HL-60/S4 treated with phorbol 12-myristate 13-acetate at 8.2 ng/mL for 4 days and 3 days (cell line): Measurements from ENCODE around the gene ZNF385B.
"Not testable (repeated sequence)": the region's sequence is repeated elsewhere in the genome, so short reads cannot be mapped to it uniquely, and the experiment has no call there.

Experiments used
- in situ Hi-C: fragments of 300-500 bp; cut with MboI; formaldehyde crosslinking; loops from 2 replicates; pipeline ENCODE4 v1.15.0; 2022; ENCODE audit warnings: low sequenced_read_pairs

ZNF385B gene

GRCh38 chr2:179524809-179525339 is 336.5 kb downstream of the ZNF385B start:
- in situ Hi-C loops, result no loop called here

- in situ Hi-C loops, result no loop called here
These were observed 339.5 kb downstream of the ZNF385B start for GRCh38 chr2:179521944-179522343.

- in situ Hi-C loops, result no loop called here
These were observed 342.6 kb downstream of the ZNF385B start for GRCh38 chr2:179518830-179519229.

- in situ Hi-C loops, result no loop called here
These were observed 348.2 kb downstream of the ZNF385B start for GRCh38 chr2:179513181-179513580.

GRCh38 chr2:179512281-179513035 is 349.0 kb downstream of the ZNF385B start:
- in situ Hi-C loops, result no loop called here

- in situ Hi-C loops, result no loop called here
These were observed 350.2 kb downstream of the ZNF385B start for GRCh38 chr2:179511105-179511789.

- in situ Hi-C loops, result no loop called here
These were observed 366.1 kb downstream of the ZNF385B start for GRCh38 chr2:179495315-179495714.

- in situ Hi-C loops, result no loop called here
These were observed 372.8 kb downstream of the ZNF385B start for GRCh38 chr2:179488563-179488962.

- in situ Hi-C loops, result no loop called here
These were observed 374.2 kb downstream of the ZNF385B start for GRCh38 chr2:179487010-179487731.

- in situ Hi-C loops, result no loop called here
These were observed 378.3 kb downstream of the ZNF385B start for GRCh38 chr2:179483131-179483530.

GRCh38 chr2:179479947-179480346 is 381.5 kb downstream of the ZNF385B start:
- in situ Hi-C loops, result no loop called here

- in situ Hi-C loops, result no loop called here
These were observed 382.6 kb downstream of the ZNF385B start for GRCh38 chr2:179478771-179479170.

GRCh38 chr2:179470992-179471391 is 390.4 kb downstream of the ZNF385B start:
- in situ Hi-C loops, result no loop called here

- in situ Hi-C loops, result no loop called here
These were observed 391.3 kb downstream of the ZNF385B start for GRCh38 chr2:179470089-179470488.

GRCh38 chr2:179467960-179468359 is 393.5 kb downstream of the ZNF385B start:
- in situ Hi-C loops, result no loop called here

- in situ Hi-C loops, result no loop called here
These were observed 394.3 kb downstream of the ZNF385B start for GRCh38 chr2:179467111-179467510.

GRCh38 chr2:179461420-179461819 is 400.0 kb downstream of the ZNF385B start:
- in situ Hi-C loops, result no loop called here

GRCh38 chr2:179460181-179460929 is 401.1 kb downstream of the ZNF385B start:
- in situ Hi-C loops, result no loop called here

- in situ Hi-C loops, result not testable (repeated sequence)
These were observed 403.3 kb downstream of the ZNF385B start for GRCh38 chr2:179458113-179458512.

- in situ Hi-C loops, result no loop called here
These were observed 405.6 kb downstream of the ZNF385B start for GRCh38 chr2:179455824-179456223.

GRCh38 chr2:179455172-179455524 is 406.3 kb downstream of the ZNF385B start:
- in situ Hi-C loops, result no loop called here
